ENCODE data around the gene TRAPPC8. TPM values are rescaled to one million over a fixed set of nuclear protein-coding genes. Genes with fewer than 3 reads are reported as not detected.
"Not testable (repeated sequence)": the region's sequence is repeated elsewhere in the genome, so short reads cannot be mapped to it uniquely, and the experiment has no call there.

The TRAPPC8 gene
- total RNA-seq, 1 donor from 2014 or later = 39.8 TPM

DNA sequence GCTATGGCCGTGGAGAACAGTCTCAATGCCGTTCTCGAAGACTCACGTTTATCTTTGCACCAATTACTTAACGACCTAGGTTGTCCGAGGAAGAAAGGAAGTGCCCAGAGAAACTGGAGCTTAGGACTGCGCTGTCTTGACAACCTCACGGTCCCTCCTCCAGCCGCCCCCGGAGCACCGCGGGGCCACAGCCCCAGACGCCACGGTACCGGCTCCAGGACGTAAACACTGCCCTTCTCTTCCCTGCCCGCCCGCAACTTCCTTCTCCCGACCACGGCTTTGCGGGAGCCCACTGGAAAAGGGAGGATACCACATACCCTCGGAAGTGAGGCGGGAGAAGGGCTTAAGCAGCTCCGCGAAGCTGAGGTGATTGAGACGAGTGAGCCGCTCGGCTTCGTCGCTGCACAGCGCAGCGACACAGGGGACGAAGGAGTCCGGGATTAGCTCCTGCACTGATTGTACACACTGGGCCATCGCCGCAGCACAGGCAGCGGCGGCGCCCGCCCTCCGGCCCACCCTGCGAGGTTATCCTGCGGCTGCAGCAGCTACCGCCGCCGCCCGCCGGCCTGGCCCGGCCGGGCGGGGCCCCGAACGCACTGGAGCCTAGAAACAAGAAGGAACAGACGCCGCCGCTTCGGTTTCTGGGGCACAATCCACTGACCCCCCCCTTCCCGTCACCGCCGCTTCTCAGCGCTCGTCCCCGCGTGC is 483 bp downstream of the TRAPPC8 start:
- H3K4me1 Mint-ChIP-seq = peaks cover 25% of the 10 kb centered on the region
- peaks cover 2% of the 10 kb centered on the region for H3K36me3 Mint-ChIP-seq
- H3K27ac Mint-ChIP-seq = peak overlapping the region; percentile 100
- H3K9me3 Mint-ChIP-seq = no peaks in the 10 kb centered on the region
- H3K4me3 Mint-ChIP-seq = peak overlapping the region; percentile 99
- TF ChIP-seq CTCF (IDR thresholded peaks at IDR 0.05; ENCODE audit: unreplicated experiment) = no peak
- H3K27me3 Mint-ChIP-seq (ENCODE audit: low read depth) = peaks cover 10% of the 10 kb centered on the region
- DNase-seq (ENCODE audit: low spot score in 2 of 2, unreplicated experiment in 2 of 2) = no peak

GRCh38 chr18:31941010-31941809 is 1.7 kb downstream of the TRAPPC8 start:
- Mint-ChIP-seq H3K4me3 (peak overlapping the region; percentile 99), H3K9me3 (no peaks in the 10 kb centered on the region), H3K27me3 (ENCODE audit: low read depth) (peaks cover 10% of the 10 kb centered on the region), H3K4me1 (peaks cover 25% of the 10 kb centered on the region), H3K27ac (peak overlapping the region; percentile 96), H3K36me3 (peaks cover 2% of the 10 kb centered on the region)
- TF ChIP-seq CTCF (IDR thresholded peaks at IDR 0.05; ENCODE audit: unreplicated experiment) = no peak
- no peak for DNase-seq (ENCODE audit: low spot score in 2 of 2, unreplicated experiment in 2 of 2)

- not testable (repeated sequence) for H3K36me3 Mint-ChIP-seq; H3K9me3 Mint-ChIP-seq; H3K4me3 Mint-ChIP-seq; H3K27me3 Mint-ChIP-seq (ENCODE audit: low read depth); H3K27ac Mint-ChIP-seq; DNase-seq (ENCODE audit: low spot score in 2 of 2, unreplicated experiment in 2 of 2)
- H3K4me1 Mint-ChIP-seq = peaks cover 14% of the 10 kb centered on the region
Observed at GRCh38 chr18:31934773-31935172, 8.2 kb downstream of the TRAPPC8 start.

- TF ChIP-seq CTCF (IDR thresholded peaks at IDR 0.05; ENCODE audit: unreplicated experiment) = no peak
- peak overlapping the region; percentile 83 for H3K27ac Mint-ChIP-seq
Observed at GRCh38 chr18:31931886-31932240, 11.1 kb downstream of the TRAPPC8 start.

GRCh38 chr18:31931163-31931885 is 11.6 kb downstream of the TRAPPC8 start:
- TF ChIP-seq CTCF (IDR thresholded peaks at IDR 0.05; ENCODE audit: unreplicated experiment) = no peak
- no peak overlapping the region for H3K4me3 Mint-ChIP-seq
- no peaks in the 10 kb centered on the region for H3K27me3 Mint-ChIP-seq (ENCODE audit: low read depth)
- H3K27ac Mint-ChIP-seq = peak overlapping the region; percentile 83
- peaks cover 10% of the 10 kb centered on the region for H3K36me3 Mint-ChIP-seq
- H3K9me3 Mint-ChIP-seq = no peaks in the 10 kb centered on the region
- peaks cover 14% of the 10 kb centered on the region for H3K4me1 Mint-ChIP-seq
- DNase-seq (ENCODE audit: low spot score in 2 of 2, unreplicated experiment in 2 of 2) = no peak

More at GRCh38 chr18:31931886-31932240, 11.1 kb downstream of the TRAPPC8 start:
- Mint-ChIP-seq H3K4me3 (no peak overlapping the region), H3K9me3 (no peaks in the 10 kb centered on the region), H3K27me3 (ENCODE audit: low read depth) (no peaks in the 10 kb centered on the region), H3K36me3 (peaks cover 7% of the 10 kb centered on the region), H3K4me1 (peaks cover 14% of the 10 kb centered on the region)
- DNase-seq (ENCODE audit: low spot score in 2 of 2, unreplicated experiment in 2 of 2) = no peak
